ELR (cell line): ENCODE data around the gene HDX.
"Not testable (repeated sequence)": the region's sequence is repeated elsewhere in the genome, so short reads cannot be mapped to it uniquely, and the experiment has no call there.

Experiments
- DNase-seq: peaks from one replicate; pipeline ENCODE4 v3.0.0-alpha.2; 2015; ENCODE audit warnings: low read depth

The HDX gene

GRCh38 chrX:84501798-84502628 lies at the start of gene HDX:
HDX (minus strand) TSS chrX:84502453; CDS start chrX:84475397, 27,056 bp downstream.
- peak; percentile 85 for DNase-seq

GRCh38 chrX:84541315-84541714 lies 39.1 kb upstream of the HDX start:
- DNase-seq, result not testable (repeated sequence)

GRCh38 chrX:84537627-84538026 lies 35.4 kb upstream of the HDX start:
- DNase-seq, result not testable (repeated sequence)

- DNase-seq, result no peak
Observed at GRCh38 chrX:84488426-84488825, 13.8 kb downstream of the HDX start.

GRCh38 chrX:84487365-84488353 lies 14.6 kb downstream of the HDX start:
- DNase-seq, result no peak

GRCh38 chrX:84479086-84479485 lies 23.2 kb downstream of the HDX start:
- no peak for DNase-seq

GRCh38 chrX:84477114-84477513 lies 25.1 kb downstream of the HDX start:
- no peak for DNase-seq

- DNase-seq, result no peak
Observed at GRCh38 chrX:84475596-84475995, 26.7 kb downstream of the HDX start.

- no peak for DNase-seq
Observed at GRCh38 chrX:84475101-84475500, 27.2 kb downstream of the HDX start.

- peak; percentile 36 for DNase-seq
Observed at GRCh38 chrX:84469226-84469625, 33.0 kb downstream of the HDX start.

GRCh38 chrX:84467898-84468297 lies 34.4 kb downstream of the HDX start:
- DNase-seq, result no peak

GRCh38 chrX:84453351-84454246 lies 48.7 kb downstream of the HDX start:
- DNase-seq, result no peak

- peak; percentile 17 for DNase-seq
Observed at GRCh38 chrX:84441143-84441542, 61.1 kb downstream of the HDX start.

- DNase-seq, result no peak
Observed at GRCh38 chrX:84415140-84415539, 87.1 kb downstream of the HDX start.

- DNase-seq, result no peak
Observed at GRCh38 chrX:84363663-84364062, 138.6 kb downstream of the HDX start.

GRCh38 chrX:84363051-84363450 lies 139.2 kb downstream of the HDX start:
- no peak for DNase-seq

- DNase-seq, result no peak
Observed at GRCh38 chrX:84362184-84362838, 139.9 kb downstream of the HDX start.

GRCh38 chrX:84358271-84358670 lies 144.0 kb downstream of the HDX start:
- no peak for DNase-seq

GRCh38 chrX:84357296-84357695 lies 145.0 kb downstream of the HDX start:
- DNase-seq, result no peak

GRCh38 chrX:84340968-84341367 lies 161.3 kb downstream of the HDX start:
- peak; percentile 41 for DNase-seq
